Skeletal muscle tissue (tissue), 4 donors: ENCODE data around the gene STN1. TPM values are rescaled to one million over a fixed set of nuclear protein-coding genes. Genes with fewer than 3 reads are reported as not detected.

Experiments used
- H3K27ac ChIP-seq: one replicate; pipeline ENCODE4 v1.7.0; 2013; ENCODE audit warnings: mild to moderate bottlenecking, low read depth, low read length, inconsistent platforms
- H3K27me3 ChIP-seq, 3 donors: one replicate each; pipeline ENCODE4 v1.7.0; 2013; ENCODE audit warnings: low read length in 3 of 3; ENCODE audit not compliant: control insufficient read depth in 3 of 3, insufficient read depth in 3 of 3
- H3K36me3 ChIP-seq, 3 donors: one replicate each; pipeline ENCODE4 v1.7.0; 2013; ENCODE audit warnings: low read length in 3 of 3; ENCODE audit not compliant: control insufficient read depth in 3 of 3, insufficient read depth in 3 of 3
- H3K4me1 ChIP-seq, 3 donors: one replicate each; pipeline ENCODE4 v1.7.0; 2013; ENCODE audit warnings: low read length in 3 of 3, mild to moderate bottlenecking in 3 of 3; ENCODE audit not compliant: control insufficient read depth in 3 of 3, insufficient read depth in 3 of 3
- H3K4me3 ChIP-seq, 3 donors: one replicate each; pipeline ENCODE4 v1.7.0; 2013; ENCODE audit warnings: low read length in 3 of 3
- H3K9ac ChIP-seq, 3 donors: one replicate each; pipeline ENCODE4 v1.7.0; 2013; ENCODE audit warnings: low read length in 3 of 3, mild to moderate bottlenecking in 3 of 3, moderate library complexity in 2 of 3, low read depth in 1 of 3
- H3K9me3 ChIP-seq, 3 donors: one replicate each; pipeline ENCODE4 v1.7.0; 2013; ENCODE audit warnings: low read length in 3 of 3; ENCODE audit not compliant: control insufficient read depth in 3 of 3
- total RNA-seq: library from RNA; depleted of rRNA; stranded (reverse); fragments of >200 nt; gene quantifications from one replicate; pipeline ENCODE4 v1.2.3, GENCODE V29; 2014
- donor health status: Osteomylitis.

STN1 gene
- total RNA-seq, 1 donor from 2014 or later: 20.9 TPM

GRCh38 chr10:103889121-103889720 lies 28.8 kb downstream of the STN1 start:
- Histone ChIP-seq H3K4me1 (peaks cover 22 to 28% (median 23%) of the 10 kb centered on the region in 3 donors), H3K36me3 (peaks cover 9 to 36% (median 13%) of the 10 kb centered on the region in 3 donors), H3K4me3 (no peak overlapping the region), H3K27me3 (no peaks in the 10 kb centered on the region), H3K9ac (peak overlapping the region in 1 of 3 donors; percentile 17), H3K9me3 (no peaks in the 10 kb centered on the region), H3K27ac (peak overlapping the region; percentile 80)

- peak overlapping the region; percentile 80 for H3K27ac ChIP-seq
- H3K9ac ChIP-seq: peak overlapping the region in 2 of 3 donors; percentile 40 to 44
- peaks cover 9 to 38% (median 13%) of the 10 kb centered on the region in 3 donors for H3K36me3 ChIP-seq
- no peaks in the 10 kb centered on the region for H3K9me3 ChIP-seq
- H3K4me1 ChIP-seq: peaks cover 16 to 27% (median 18%) of the 10 kb centered on the region in 3 donors
- H3K4me3 ChIP-seq: no peak overlapping the region
- no peaks in the 10 kb centered on the region for H3K27me3 ChIP-seq
These were observed 29.7 kb downstream of the STN1 start for GRCh38 chr10:103888113-103888841.

GRCh38 chr10:103885617-103886016 lies 32.4 kb downstream of the STN1 start:
- Histone ChIP-seq H3K9ac (no peak overlapping the region), H3K36me3 (peaks cover 20 to 39% (median 23%) of the 10 kb centered on the region in 3 donors), H3K27me3 (no peaks in the 10 kb centered on the region), H3K4me3 (no peak overlapping the region), H3K27ac (no peak overlapping the region), H3K9me3 (no peaks in the 10 kb centered on the region), H3K4me1 (peaks cover 30 to 44% (median 33%) of the 10 kb centered on the region in 3 donors)

- peaks cover 36 to 50% (median 36%) of the 10 kb centered on the region in 3 donors for H3K4me1 ChIP-seq
These were observed 33.3 kb downstream of the STN1 start for GRCh38 chr10:103884681-103885139.

GRCh38 chr10:103882285-103883007 lies 35.5 kb downstream of the STN1 start:
- Histone ChIP-seq H3K9ac (peak overlapping the region in 2 of 3 donors; percentile 0 to 51), H3K27ac (peak overlapping the region; percentile 62), H3K36me3 (peaks cover 25 to 50% (median 46%) of the 10 kb centered on the region in 3 donors), H3K4me3 (no peak overlapping the region), H3K27me3 (no peaks in the 10 kb centered on the region), H3K4me1 (peaks cover 23 to 40% (median 38%) of the 10 kb centered on the region in 3 donors), H3K9me3 (no peaks in the 10 kb centered on the region)

More at GRCh38 chr10:103884681-103885139, 33.3 kb downstream of the STN1 start:
- Histone ChIP-seq H3K27me3 (no peaks in the 10 kb centered on the region), H3K4me3 (no peak overlapping the region), H3K9me3 (no peaks in the 10 kb centered on the region), H3K36me3 (peaks cover 19 to 38% (median 27%) of the 10 kb centered on the region in 3 donors), H3K9ac (no peak overlapping the region), H3K27ac (no peak overlapping the region)

GRCh38 chr10:103881416-103882284 lies 36.3 kb downstream of the STN1 start:
- no peaks in the 10 kb centered on the region for H3K27me3 ChIP-seq
- H3K27ac ChIP-seq: peak overlapping the region; percentile 62
- H3K36me3 ChIP-seq: peaks cover 23 to 46% (median 45%) of the 10 kb centered on the region in 3 donors
- peak overlapping the region in 2 of 3 donors; percentile 0 to 51 for H3K9ac ChIP-seq
- no peak overlapping the region for H3K4me3 ChIP-seq
- no peaks in the 10 kb centered on the region for H3K9me3 ChIP-seq
- H3K4me1 ChIP-seq: peaks cover 22 to 39% (median 34%) of the 10 kb centered on the region in 3 donors

GRCh38 chr10:103879831-103880230 lies 38.2 kb downstream of the STN1 start:
- Histone ChIP-seq H3K36me3 (peaks cover 23 to 46% (median 41%) of the 10 kb centered on the region in 3 donors), H3K27ac (no peak overlapping the region), H3K27me3 (no peaks in the 10 kb centered on the region), H3K4me1 (peaks cover 18 to 39% (median 33%) of the 10 kb centered on the region in 3 donors), H3K4me3 (no peak overlapping the region), H3K9me3 (no peaks in the 10 kb centered on the region), H3K9ac (no peak overlapping the region)

GRCh38 chr10:103879409-103879808 lies 38.6 kb downstream of the STN1 start:
- H3K27ac ChIP-seq: no peak overlapping the region
- H3K36me3 ChIP-seq: peaks cover 23 to 46% (median 41%) of the 10 kb centered on the region in 3 donors
- no peaks in the 10 kb centered on the region for H3K27me3 ChIP-seq
- H3K9ac ChIP-seq: no peak overlapping the region
- no peak overlapping the region for H3K4me3 ChIP-seq
- no peaks in the 10 kb centered on the region for H3K9me3 ChIP-seq
- H3K4me1 ChIP-seq: peaks cover 17 to 39% (median 29%) of the 10 kb centered on the region in 3 donors

- no peak overlapping the region for H3K9ac ChIP-seq
- H3K4me1 ChIP-seq: peaks cover 17 to 39% (median 28%) of the 10 kb centered on the region in 3 donors
- H3K36me3 ChIP-seq: peaks cover 23 to 46% (median 43%) of the 10 kb centered on the region in 3 donors
- no peak overlapping the region for H3K27ac ChIP-seq
- H3K4me3 ChIP-seq: no peak overlapping the region
- H3K9me3 ChIP-seq: no peaks in the 10 kb centered on the region
- no peaks in the 10 kb centered on the region for H3K27me3 ChIP-seq
These were observed 40.1 kb downstream of the STN1 start for GRCh38 chr10:103877861-103878260.
